GM18505 (cell line): ENCODE data around the gene PFDN6.
"Not testable (repeated sequence)": the region's sequence is repeated elsewhere in the genome, so short reads cannot be mapped to it uniquely, and the experiment has no call there.

ENCODE experiments used
- ATAC-seq: cut with Tn5 transposase; IDR thresholded peaks from one replicate; pipeline ENCODE4 v1.9.1; 2021; ENCODE audit not compliant: unreplicated experiment
- POLR2A ChIP-seq: IDR thresholded peaks from 4 replicates; pipeline ENCODE4 v1.6.1; 2011; ENCODE audit warnings: borderline replicate concordance; ENCODE audit not compliant: insufficient read depth, insufficient read length; ENCODE audit errors: extremely low read depth

The PFDN6 gene

GRCh38 chr6:33288921-33289783 lies at the start of gene PFDN6, which contains the start of gene WDR46:
Gene PFDN6, plus strand, starts transcription at chr6:33289601. Its CDS starts 256 bp downstream, at chr6:33289857.
Gene WDR46, minus strand, starts transcription at chr6:33289239. Its CDS starts 69 bp downstream, at chr6:33289170.
- TF ChIP-seq POLR2A = peak; percentile 64
- peak; percentile 79 for ATAC-seq

- TF ChIP-seq POLR2A = no peak
- ATAC-seq = no peak
Measured at GRCh38 chr6:33241968-33242367, 47.4 kb upstream of the PFDN6 start.

GRCh38 chr6:33243476-33243875 lies 45.9 kb upstream of the PFDN6 start:
- no peak for TF ChIP-seq POLR2A
- no peak for ATAC-seq

- peak; percentile 50 for ATAC-seq
- TF ChIP-seq POLR2A = no peak
Measured at GRCh38 chr6:33247977-33248642, 41.3 kb upstream of the PFDN6 start.

- ATAC-seq = no peak
Measured at GRCh38 chr6:33248643-33248931, 40.8 kb upstream of the PFDN6 start.

GRCh38 chr6:33248932-33249731 lies 40.3 kb upstream of the PFDN6 start:
- peak; percentile 95 for TF ChIP-seq POLR2A
- peak; percentile 80 for ATAC-seq

More at GRCh38 chr6:33248643-33248931, 40.8 kb upstream of the PFDN6 start:
- no peak for TF ChIP-seq POLR2A

- peak; percentile 1 for ATAC-seq
- no peak for TF ChIP-seq POLR2A
Measured at GRCh38 chr6:33249732-33250630, 39.4 kb upstream of the PFDN6 start.

GRCh38 chr6:33250731-33251130 lies 38.7 kb upstream of the PFDN6 start:
- no peak for ATAC-seq
- no peak for TF ChIP-seq POLR2A

GRCh38 chr6:33251395-33252012 lies 37.9 kb upstream of the PFDN6 start:
- no peak for TF ChIP-seq POLR2A
- no peak for ATAC-seq

GRCh38 chr6:33252759-33253158 lies 36.6 kb upstream of the PFDN6 start:
- TF ChIP-seq POLR2A = no peak
- no peak for ATAC-seq

- ATAC-seq = no peak
- TF ChIP-seq POLR2A = no peak
Measured at GRCh38 chr6:33254591-33254990, 34.8 kb upstream of the PFDN6 start.

GRCh38 chr6:33259032-33259431 lies 30.4 kb upstream of the PFDN6 start:
- no peak for ATAC-seq

GRCh38 chr6:33262490-33262889 lies 26.9 kb upstream of the PFDN6 start:
- ATAC-seq = not testable (repeated sequence)

More at GRCh38 chr6:33259032-33259431, 30.4 kb upstream of the PFDN6 start:
- TF ChIP-seq POLR2A = no peak

- TF ChIP-seq POLR2A = no peak
- ATAC-seq = no peak
Measured at GRCh38 chr6:33264015-33264414, 25.4 kb upstream of the PFDN6 start.
